Fibroblast of skin of left biceps (primary cell): ENCODE results near the gene ZP1.

Source experiments
- DNase-seq, 2 experiments: peaks; one replicate each; pipeline ENCODE4 v3.0.0-alpha.2; 2013; ENCODE audit warnings: low read depth in 2 of 2

Gene ZP1

DNA sequence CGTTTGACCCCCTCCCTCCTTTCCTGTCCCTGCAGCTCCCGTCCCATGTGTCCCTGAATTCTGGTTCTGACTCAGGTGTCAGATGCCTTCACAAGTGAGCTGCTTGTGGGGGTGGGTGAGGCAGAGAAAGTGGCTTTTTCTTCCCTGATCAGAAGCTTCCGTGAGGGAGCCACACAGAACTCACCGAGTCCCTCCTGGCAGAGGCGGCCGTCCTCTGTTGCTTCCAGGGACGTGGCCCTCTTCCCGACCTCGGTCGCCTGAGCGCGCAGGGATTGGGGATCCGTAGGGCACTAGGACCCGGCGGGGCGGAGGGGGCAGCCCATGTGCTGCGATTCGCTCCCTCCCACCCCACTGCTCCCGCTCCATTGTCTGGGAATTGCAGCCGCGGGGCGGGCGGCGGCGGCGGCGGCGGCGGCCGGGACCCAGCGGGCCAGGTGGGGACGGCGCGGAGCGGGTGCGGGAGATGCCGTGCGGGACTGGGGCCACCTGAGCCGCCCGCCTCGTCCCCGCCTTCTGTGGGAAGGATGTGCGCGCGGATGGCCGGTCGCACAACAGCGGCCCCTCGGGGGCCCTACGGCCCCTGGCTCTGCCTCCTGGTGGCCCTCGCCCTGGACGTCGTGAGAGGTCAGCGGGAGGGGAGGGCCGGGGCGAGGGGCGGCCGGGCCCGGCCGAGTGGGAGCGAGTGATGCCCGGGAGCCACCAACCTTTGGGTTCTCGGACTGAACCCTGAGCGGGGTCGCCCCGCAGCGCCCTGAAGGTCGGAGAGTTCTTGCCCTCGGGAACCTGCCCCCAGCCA is 57.0 kb downstream of the ZP1 start, which contains the start of gene TMEM132A:
Gene TMEM132A, plus strand, starts transcription at position 351 of the 796 bp plus-strand sequence. Its CDS starts 174 bp downstream, at position 525.
- peak in 1 of 2 experiments; percentile 19 for DNase-seq
